ENCODE results near the gene RRAGB.

RRAGB gene

DNA sequence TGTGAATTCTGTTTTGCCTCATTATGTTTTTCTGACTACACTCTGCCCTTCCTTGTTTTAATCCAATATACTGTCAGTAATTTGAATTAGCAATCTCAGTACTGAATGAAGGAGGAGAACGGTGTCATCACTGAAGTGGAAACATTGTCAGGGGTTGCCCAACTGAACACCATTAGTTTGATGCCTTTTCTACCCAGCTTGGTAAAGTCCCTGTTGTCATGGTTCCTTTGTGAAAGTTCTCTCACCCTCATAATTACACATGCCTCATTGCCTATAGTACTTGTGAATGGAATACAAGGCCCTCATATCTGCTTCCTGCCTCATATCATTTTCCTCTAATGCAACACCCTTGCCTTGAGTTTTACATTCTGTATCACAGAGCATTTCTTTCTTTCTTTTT is 76.9 kb downstream of the RRAGB start:
- H3K9ac ChIP-seq (ENCODE audit: low read length) = no peak overlapping the region
- no peak overlapping the region for H3K27ac ChIP-seq (ENCODE audit: low read length)
- TF ChIP-seq EZH2 (optimal IDR thresholded peaks at IDR 0.05; ENCODE audit: low read depth, low read length) = no peak
- no peak for TF ChIP-seq EZH2phosphoT487 (IDR thresholded peaks at IDR 0.05; ENCODE audit: low read length)
- TF ChIP-seq, protein P1, sequence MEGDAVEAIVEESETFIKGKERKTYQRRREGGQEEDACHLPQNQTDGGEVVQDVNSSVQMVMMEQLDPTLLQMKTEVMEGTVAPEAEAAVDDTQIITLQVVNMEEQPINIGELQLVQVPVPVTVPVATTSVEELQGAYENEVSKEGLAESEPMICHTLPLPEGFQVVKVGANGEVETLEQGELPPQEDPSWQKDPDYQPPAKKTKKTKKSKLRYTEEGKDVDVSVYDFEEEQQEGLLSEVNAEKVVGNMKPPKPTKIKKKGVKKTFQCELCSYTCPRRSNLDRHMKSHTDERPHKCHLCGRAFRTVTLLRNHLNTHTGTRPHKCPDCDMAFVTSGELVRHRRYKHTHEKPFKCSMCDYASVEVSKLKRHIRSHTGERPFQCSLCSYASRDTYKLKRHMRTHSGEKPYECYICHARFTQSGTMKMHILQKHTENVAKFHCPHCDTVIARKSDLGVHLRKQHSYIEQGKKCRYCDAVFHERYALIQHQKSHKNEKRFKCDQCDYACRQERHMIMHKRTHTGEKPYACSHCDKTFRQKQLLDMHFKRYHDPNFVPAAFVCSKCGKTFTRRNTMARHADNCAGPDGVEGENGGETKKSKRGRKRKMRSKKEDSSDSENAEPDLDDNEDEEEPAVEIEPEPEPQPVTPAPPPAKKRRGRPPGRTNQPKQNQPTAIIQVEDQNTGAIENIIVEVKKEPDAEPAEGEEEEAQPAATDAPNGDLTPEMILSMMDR (IDR thresholded peaks at IDR 0.05; ENCODE audit: low read length) = no peak
- H3K4me2 ChIP-seq (ENCODE audit: low read depth, low read length) = no peak overlapping the region
- no peaks in the 10 kb centered on the region for H3K27me3 ChIP-seq (replicated peaks; ENCODE audit: insufficient read depth, low read length)
- no peak for DNase-seq
- no peaks in the 10 kb centered on the region for H3K9me3 ChIP-seq (replicated peaks; ENCODE audit: insufficient read depth, low read length)
- no peaks in the 10 kb centered on the region for H4K20me1 ChIP-seq (ENCODE audit: insufficient read depth, low read length)
- no peaks in the 10 kb centered on the region for H3K9me2 ChIP-seq (replicated peaks; ENCODE audit: insufficient read depth, low read length)
- no peaks in the 10 kb centered on the region for H3K79me2 ChIP-seq (ENCODE audit: low read length)
- no peak overlapping the region for H3K4me3 ChIP-seq (ENCODE audit: low read length)
- H3K4me1 ChIP-seq (ENCODE audit: low read length) = no peaks in the 10 kb centered on the region
- no peaks in the 10 kb centered on the region for H3F3A ChIP-seq (ENCODE audit: insufficient read depth, low read length)
- H3K36me3 ChIP-seq (replicated peaks; ENCODE audit: insufficient read depth, low read length) = no peaks in the 10 kb centered on the region
- H2AFZ ChIP-seq (ENCODE audit: low read length) = no peak overlapping the region

DNA sequence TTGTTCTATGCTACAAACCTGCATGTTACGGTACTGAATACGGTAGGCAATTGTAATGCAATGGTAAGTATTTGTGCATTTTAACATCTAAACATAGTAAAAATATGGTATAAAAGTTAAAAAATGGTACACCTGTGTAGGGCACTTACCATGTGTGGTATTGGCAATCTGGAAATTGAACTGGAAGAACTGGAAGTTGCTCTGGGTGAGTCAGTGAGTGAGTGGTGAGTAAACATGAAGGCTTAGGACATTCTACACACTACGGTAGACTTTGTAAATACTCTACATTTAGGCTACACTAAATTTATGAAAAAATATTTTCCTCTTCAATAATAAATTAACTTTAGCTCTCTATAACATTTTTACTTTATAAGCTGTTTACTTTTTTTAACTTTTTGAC is 78.9 kb downstream of the RRAGB start:
- no peak overlapping the region for H2AFZ ChIP-seq (ENCODE audit: low read length)
- H3K36me3 ChIP-seq (replicated peaks; ENCODE audit: insufficient read depth, low read length) = no peaks in the 10 kb centered on the region
- DNase-seq = no peak
- no peaks in the 10 kb centered on the region for H3F3A ChIP-seq (ENCODE audit: insufficient read depth, low read length)
- no peaks in the 10 kb centered on the region for H3K4me1 ChIP-seq (ENCODE audit: low read length)
- no peaks in the 10 kb centered on the region for H3K79me2 ChIP-seq (ENCODE audit: low read length)
- no peak overlapping the region for H3K27ac ChIP-seq (ENCODE audit: low read length)
- H3K27me3 ChIP-seq (replicated peaks; ENCODE audit: insufficient read depth, low read length) = no peaks in the 10 kb centered on the region
- H3K4me3 ChIP-seq (ENCODE audit: low read length) = no peak overlapping the region
- no peaks in the 10 kb centered on the region for H4K20me1 ChIP-seq (ENCODE audit: insufficient read depth, low read length)
- TF ChIP-seq EZH2phosphoT487 (IDR thresholded peaks at IDR 0.05; ENCODE audit: low read length) = no peak
- no peak for TF ChIP-seq EZH2 (optimal IDR thresholded peaks at IDR 0.05; ENCODE audit: low read depth, low read length)
- TF ChIP-seq, protein P1 (IDR thresholded peaks at IDR 0.05; ENCODE audit: low read length) = no peak
- H3K4me2 ChIP-seq (ENCODE audit: low read depth, low read length) = no peak overlapping the region
- H3K9me2 ChIP-seq (replicated peaks; ENCODE audit: insufficient read depth, low read length) = no peaks in the 10 kb centered on the region
- H3K9me3 ChIP-seq (replicated peaks; ENCODE audit: insufficient read depth, low read length) = no peaks in the 10 kb centered on the region
- H3K9ac ChIP-seq (ENCODE audit: low read length) = no peak overlapping the region

DNA sequence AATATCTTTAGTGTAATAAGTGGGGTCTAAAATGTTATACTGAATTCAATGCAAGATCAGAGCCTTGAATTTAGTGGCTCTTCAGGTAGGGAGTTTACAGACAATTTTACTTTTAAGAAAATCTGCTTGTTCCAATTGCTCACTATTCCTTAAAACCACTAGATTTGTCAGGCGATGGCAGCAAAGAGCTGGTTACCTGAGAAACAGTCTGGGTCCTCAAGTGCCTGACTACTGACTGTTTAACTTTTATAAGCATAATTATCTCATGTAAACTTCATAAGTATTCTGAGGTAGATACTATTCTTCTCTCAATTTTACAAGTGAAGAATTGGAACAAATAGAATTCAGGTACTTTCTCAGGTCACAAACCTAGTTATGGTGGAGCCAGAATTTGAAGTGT is 84.3 kb downstream of the RRAGB start:
- Histone ChIP-seq H3K4me2 (ENCODE audit: low read depth, low read length) (no peak overlapping the region), H4K20me1 (ENCODE audit: insufficient read depth, low read length) (no peaks in the 10 kb centered on the region), H3K9ac (ENCODE audit: low read length) (no peak overlapping the region), H3K79me2 (ENCODE audit: low read length) (no peaks in the 10 kb centered on the region), H3K4me1 (ENCODE audit: low read length) (no peaks in the 10 kb centered on the region), H3F3A (ENCODE audit: insufficient read depth, low read length) (no peaks in the 10 kb centered on the region), H3K9me2 (replicated peaks; ENCODE audit: insufficient read depth, low read length) (no peaks in the 10 kb centered on the region), H3K4me3 (ENCODE audit: low read length) (no peak overlapping the region), H3K27ac (ENCODE audit: low read length) (no peak overlapping the region), H3K9me3 (replicated peaks; ENCODE audit: insufficient read depth, low read length) (no peaks in the 10 kb centered on the region), H3K27me3 (replicated peaks; ENCODE audit: insufficient read depth, low read length) (no peaks in the 10 kb centered on the region), H3K36me3 (replicated peaks; ENCODE audit: insufficient read depth, low read length) (no peaks in the 10 kb centered on the region), H2AFZ (ENCODE audit: low read length) (no peak overlapping the region)
- peak; percentile 25 for DNase-seq
- no peak for TF ChIP-seq EZH2 (optimal IDR thresholded peaks at IDR 0.05; ENCODE audit: low read depth, low read length)
- TF ChIP-seq, protein P1 (IDR thresholded peaks at IDR 0.05; ENCODE audit: low read length) = peak; percentile 28
- TF ChIP-seq EZH2phosphoT487 (IDR thresholded peaks at IDR 0.05; ENCODE audit: low read length) = no peak
